CD4-positive, alpha-beta T cell treated with Interleukin-17A for 4 hours (primary cell): Measurements from ENCODE around the gene SLC47A1.
"Not testable (repeated sequence)": the region's sequence is repeated elsewhere in the genome, so short reads cannot be mapped to it uniquely, and the experiment has no call there.

ENCODE experiments used
- DNase-seq: peaks from one replicate; pipeline ENCODE4 v3.0.0-alpha.2; 2020; ENCODE audit warnings: mixed read lengths

SLC47A1 gene

DNA sequence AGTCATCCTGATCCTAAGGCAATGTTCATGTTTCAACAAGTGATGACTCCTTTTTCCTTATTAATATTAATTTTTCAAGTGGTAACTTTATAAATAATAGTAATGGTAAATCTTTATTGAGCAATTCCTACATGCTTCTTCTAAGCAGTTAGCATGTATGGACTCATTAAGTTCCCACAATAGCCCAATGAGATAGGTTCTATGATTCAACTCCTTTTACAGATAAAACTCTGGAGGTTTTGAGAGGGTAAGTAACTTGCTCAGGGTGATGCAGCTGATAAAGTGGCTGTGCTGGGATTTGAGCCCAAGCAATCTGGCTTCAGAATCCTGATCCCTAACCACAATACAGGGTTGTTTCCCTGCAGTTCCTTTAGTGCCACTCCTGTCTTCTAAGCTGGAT lies 25.3 kb downstream of the SLC47A1 start:
- no peak for DNase-seq

DNA sequence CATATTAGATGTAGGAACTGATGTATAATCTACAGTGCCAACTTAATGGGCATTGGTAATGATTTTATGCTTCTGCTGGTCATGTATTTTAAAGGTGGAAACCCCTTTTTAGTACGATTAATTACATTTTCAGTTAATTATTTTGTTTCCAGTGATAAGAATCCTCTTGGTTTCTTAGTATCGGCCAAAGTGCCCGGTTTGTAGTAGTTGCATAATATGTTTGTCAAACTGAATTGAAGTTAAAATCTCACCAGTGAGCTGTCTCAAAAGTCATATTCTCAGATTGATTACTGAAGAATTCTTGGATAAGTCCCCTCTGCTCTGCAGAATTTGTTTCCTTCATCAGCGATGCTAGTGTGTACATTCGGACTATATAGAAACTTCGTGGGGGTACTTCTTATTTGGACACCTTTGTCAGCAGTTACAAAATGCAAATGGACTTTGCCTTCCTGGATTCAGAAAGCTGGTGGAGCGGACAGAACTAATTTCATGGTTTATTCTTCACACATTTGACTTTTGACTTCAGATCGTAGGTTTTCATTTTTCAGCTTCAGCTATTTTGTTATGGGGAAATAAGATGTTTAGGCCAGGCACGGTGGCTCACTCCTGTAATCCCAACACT lies 28.2 kb downstream of the SLC47A1 start:
- DNase-seq, result no peak

DNA sequence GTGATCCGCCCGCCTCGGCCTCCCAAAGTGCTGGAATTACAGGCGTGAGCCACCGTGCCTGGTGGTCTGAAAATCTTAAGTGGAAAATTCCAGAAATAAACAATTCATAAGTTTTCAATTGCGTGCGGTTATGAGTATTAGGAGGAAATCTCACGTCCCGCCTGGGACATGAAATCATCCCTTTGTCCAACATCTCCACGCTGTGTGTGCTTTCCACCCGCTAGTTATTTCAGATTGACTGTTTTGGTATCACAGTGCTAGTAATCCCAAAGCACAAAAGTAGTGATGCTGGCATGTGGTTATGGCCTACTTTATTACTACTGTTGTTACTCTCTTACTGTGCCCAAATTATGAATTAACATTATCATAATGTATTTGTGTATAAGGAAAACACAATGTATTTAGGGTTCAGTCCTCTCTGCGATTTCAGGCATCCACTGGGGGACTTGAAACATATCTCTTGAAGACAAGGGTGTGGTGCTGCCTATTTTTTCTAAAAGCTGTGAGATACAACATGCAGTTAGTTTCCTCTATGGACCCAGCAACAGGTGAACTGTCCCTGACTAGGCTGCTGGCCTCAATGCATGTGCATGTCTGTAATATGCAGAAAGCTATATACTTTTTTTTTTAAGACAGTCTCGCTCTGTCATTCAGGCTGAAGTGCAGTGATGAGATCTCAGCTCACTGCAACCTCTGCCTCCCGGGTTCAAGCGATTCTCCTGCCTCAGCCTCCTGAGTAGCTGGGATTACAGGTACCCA lies 32.3 kb downstream of the SLC47A1 start:
- no peak for DNase-seq

DNA sequence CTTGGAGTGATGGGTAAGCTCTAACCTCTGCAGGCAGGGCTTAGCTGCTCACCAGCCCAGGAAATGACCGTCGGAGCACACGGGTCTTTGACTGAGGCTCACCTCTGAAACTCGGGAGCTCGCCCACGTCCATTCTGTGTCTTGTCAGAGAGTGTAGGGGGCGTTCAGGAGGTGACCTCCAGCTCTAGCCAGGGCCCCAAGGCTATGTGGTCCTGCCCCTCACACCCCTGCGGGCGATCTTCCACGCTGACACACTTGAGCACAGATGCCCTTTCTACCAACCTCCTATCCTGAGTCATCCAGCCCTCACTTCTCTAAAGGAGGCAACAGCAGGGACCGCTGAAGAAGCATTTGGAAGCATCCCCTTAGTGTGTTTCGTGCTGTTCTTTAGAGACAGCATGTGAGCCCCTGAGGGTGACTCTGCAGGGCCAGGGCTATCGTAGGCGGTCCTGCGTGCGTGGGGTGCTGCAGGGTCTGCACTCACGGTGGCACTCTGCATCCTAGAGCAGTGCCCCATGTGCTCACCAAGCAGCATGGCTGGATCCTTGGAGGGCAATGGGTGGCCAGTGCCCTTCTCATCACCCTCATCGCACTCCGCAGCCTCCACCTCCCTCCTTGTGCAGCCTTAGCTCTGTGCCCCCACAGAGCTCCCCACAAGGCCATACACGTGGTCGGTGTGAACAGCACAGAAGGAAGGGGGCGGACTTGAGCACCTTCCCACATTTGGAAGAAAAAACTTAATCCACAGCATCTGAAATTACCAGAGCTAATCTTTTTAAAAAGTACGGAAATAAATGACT lies 33.8 kb downstream of the SLC47A1 start:
- no peak for DNase-seq

DNA sequence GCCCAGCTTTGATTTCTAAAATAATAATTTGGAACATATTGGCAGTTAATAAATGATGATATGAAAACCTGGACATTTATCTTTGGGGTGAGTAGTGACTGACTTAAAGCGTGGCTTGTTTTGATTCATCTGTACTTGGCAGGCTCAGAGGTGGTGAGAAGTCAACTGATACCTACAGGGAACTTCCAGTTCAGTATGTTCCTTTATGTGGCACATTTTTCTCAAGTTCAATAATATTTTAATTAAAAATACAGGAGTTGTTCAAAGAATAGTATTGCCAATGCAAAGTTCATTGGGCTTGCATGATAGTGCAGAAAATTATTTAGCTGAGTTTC lies 34.3 kb downstream of the SLC47A1 start:
- DNase-seq, result no peak

DNA sequence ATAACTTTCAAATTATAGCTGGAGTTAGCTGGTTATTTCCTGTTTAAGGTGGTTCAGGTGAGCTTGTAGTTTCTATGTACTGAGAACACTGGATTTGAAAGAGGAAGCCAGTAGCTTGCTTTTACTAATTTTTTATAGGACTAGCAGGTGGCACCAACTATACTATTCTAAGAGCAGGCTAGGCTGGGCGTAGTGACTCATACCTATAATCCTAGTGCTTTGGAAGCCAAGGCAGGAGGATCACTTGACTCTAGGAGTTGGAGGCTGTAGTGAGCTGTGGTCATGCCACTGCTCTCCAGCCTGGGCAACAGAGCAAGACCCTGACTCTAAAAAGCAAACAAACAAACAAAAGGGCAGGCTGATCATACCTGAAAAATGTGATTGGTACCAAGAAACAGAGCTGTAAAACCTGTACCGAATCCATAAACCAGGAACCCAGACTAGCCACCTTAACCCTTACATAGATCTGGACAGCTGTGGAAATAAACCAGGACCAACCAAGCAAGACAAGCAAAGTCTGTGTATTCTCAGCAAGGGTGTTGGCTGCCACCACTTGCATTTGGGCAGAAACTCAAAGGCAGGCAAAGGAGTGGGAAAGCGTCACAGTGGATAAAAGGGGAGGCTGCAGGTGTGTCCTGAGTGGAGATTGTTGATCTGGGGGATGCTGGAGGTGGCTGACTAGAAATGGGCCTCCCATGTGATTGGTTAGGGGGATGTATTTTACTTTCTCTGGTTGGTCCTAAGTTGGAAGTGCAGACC lies 36.3 kb downstream of the SLC47A1 start:
- DNase-seq, result no peak

DNA sequence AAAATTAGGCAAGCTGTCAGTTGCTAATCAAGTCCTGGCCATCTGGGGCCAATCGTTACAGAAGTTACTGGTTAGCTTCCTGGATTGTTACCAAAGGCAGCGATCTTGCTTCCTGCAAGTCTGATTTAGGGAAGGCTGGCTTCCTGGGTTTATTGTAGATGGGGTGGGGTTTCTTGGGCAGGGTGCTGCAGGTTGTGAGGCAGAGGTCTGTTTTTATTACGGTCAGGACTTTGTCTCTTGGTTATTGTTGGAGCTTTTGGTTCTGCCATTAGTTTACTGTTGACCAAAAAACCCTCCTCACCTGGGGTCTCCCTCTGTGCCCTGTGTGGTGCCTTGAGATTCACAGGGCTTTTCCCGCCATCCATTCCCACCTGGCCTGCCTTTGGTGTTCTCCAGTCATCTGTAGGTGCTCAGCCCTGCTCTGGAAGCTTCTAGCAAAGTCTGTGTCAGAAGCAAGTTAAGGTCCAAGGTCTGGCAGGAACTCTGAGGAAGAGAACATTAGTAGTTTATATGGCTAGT lies 36.9 kb downstream of the SLC47A1 start:
- no peak for DNase-seq

DNA sequence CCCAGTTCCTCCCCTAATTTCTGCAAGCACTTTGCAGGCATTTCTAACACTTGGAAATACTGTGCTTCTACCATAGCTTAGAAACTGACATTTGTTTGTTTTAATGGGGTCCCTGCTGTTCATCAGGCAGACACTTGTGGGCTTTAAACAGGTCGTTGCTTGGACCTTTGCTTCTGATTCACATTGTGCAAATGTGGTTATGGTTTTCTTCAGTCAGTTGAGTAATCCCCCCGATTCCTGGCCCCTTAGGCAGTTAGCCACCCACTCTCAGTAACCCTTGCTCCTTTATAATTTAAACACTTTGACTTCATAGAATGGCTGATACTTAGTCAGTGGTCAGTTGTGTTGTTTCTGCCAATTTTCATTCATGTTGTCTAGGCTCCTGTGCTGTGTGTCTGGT lies 39.4 kb downstream of the SLC47A1 start:
- no peak for DNase-seq

DNA sequence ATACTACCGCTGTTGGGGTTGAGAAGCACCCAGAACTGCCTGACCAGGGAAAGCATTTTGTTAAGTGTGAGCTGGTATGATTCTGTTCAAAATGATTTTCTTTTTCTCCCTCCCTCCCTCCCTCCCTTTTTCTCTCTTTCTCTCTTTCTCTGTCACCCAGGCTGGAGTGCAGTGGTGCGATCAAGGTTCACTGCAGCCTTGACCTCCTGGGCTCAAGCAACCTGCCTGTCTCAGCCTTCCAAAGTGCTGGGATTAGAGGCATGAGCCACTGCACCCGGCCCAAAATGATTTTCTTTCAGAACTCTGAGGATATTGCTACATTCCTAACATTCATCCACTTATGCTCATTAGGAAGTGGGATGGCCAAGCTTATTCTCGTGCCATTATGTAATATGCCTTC lies 41.3 kb downstream of the SLC47A1 start:
- DNase-seq, result no peak

DNA sequence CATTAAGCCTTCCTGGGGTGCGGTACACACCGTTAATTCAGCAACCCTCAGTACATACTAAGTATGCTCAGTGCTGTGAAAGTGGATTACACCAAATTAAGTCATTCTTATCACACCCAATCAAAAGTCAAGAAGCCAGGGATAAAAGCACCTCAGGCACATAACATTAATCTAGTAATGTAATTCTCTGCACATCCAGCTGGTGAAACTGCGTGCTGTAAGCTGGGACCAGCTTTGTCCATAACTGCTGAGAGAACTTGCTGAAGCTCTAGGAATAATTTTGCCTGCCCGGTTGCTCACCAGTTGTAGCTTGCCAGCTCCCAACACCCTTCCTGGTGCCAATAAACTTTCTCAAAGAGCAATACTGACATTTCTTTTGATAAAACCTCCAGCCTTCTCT lies 44.9 kb downstream of the SLC47A1 start:
- DNase-seq, result no peak

DNA sequence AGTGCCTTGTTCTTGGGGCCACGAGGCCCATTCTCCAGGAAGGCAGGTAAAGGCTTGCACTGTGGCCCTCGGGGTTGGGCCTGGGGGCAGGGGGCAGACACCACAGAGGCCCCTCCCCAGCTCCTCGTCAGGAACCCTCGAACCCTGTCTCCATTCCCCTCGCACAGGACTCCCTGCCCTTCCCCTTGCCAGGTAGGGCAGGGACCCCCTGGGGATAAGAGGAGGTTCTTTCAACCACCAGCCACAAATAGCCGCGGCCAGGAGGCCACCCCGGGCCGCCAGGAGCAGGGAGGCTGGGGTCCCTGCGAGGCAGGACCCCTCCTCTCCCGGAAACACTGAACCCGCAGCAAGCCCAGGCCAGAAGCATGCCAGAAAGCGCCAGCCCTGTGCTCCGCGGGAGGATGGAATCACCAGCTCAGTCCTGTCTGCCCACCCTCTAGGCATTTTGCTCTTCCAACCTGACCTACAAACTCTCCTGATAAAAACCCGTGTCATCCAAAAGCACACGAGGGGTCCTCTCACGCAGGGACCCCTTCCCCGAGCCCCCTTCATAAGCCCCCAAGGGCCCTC lies 45.6 kb downstream of the SLC47A1 start:
- no peak for DNase-seq

DNA sequence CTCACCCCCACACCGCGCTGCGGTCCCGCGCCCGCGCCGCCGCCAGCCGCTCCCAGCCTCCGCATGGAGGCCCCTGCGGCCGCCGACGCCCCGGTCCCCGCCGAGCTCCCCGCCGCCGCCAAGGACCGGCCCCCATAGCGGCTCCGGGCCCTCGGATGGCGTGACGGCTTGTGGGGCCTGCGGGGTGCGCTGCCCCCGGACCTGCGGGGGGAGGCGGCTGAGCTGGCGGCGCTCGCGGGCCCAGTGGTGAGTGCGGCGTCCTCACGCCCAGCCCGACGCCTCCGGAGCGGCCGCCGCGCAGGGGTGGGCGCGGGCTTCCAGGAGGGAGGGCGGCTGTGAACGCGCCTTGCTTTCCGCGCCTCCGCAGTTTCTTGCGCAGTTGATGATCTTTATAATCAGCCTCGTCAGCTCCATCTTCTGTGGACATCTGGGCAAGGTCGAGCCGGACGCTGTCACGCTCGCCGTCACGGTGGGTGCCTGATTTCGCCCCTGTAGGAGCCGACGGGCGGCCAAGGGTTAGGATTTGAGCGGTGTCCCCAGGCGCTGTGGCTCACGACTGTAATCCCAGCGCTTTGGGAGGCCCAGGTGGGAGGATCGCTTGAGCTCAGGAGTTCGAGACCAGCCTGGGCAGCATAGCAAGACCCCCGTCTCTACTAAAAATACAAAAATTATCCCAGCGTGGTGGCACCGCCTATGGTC lies 46.4 kb downstream of the SLC47A1 start:
- DNase-seq, result no peak

DNA sequence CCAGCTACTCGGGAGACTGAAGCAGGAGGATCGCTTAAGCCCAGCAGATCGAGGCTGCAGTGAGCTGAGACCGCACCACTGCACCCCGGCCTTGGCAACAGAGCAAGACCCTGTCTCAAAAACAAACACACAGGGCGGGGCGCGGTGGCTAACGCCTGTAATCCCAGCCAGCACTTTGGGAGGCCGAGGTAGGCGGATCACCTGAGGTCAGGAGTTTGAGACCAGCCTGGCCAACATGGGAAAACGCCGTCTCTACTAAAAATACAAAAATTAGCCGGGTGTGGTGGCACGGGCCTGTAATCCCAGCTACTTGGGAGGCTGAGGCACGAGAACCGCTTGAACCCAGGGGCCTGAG lies 46.9 kb downstream of the SLC47A1 start:
- not testable (repeated sequence) for DNase-seq

DNA sequence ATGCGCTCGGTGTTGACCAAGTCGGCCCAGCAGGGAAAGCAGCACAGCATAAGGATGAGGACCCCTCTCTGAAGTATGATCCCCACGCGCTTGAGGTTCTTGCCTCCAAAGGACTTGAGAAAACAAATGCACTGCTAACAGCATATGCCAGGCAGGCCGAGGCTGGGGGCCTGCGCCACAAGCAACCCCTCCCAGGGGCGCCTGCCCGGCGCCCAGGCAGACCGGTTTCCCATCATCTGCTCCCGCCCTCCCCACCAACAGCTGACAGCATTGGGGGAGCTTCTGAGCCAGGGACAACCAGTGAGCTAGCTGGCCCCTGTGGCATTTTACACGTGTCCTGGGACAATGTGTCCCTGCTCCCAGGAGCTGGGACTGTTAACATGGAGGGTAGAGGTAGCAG lies 48.5 kb downstream of the SLC47A1 start:
- not testable (repeated sequence) for DNase-seq

DNA sequence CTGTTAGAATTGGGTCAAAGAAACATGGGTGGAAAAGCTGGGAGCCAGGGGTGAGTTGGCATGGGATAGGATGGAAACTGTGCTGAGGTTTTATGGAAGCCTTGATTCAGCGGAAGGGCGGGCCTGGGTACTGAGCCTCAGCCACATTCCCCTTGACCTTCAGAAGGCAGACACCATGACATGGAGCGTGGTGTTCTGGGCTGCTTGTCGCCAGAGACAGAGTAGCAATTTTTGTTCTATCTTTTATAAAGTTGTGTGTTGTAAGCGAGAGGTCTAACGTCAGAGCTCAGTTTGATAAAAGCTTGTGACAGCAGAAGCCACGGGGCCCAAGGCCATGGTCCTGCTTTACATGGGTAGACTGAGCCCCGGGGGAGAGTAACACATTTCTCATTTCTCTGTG lies 50.2 kb downstream of the SLC47A1 start:
- DNase-seq, result no peak

DNA sequence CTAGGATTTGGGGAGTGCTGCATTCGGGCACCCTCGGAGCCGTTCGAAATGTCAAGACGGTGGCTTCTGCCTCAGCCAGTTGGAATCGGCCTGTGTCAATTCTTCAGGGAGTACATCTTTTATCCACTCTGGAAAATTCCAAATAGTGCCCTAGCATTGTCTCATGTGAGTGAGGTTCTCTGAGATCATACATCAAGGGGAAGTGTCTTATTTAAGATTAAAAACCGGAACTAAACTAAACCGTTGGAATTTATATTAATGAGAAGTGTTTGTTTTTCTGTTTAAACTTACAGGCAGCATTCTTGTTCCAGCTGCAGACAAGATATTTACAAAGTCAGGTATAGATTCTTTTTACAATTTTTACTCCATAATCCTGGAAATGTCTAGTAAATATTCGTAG lies 56.8 kb downstream of the SLC47A1 start:
- DNase-seq, result no peak

DNA sequence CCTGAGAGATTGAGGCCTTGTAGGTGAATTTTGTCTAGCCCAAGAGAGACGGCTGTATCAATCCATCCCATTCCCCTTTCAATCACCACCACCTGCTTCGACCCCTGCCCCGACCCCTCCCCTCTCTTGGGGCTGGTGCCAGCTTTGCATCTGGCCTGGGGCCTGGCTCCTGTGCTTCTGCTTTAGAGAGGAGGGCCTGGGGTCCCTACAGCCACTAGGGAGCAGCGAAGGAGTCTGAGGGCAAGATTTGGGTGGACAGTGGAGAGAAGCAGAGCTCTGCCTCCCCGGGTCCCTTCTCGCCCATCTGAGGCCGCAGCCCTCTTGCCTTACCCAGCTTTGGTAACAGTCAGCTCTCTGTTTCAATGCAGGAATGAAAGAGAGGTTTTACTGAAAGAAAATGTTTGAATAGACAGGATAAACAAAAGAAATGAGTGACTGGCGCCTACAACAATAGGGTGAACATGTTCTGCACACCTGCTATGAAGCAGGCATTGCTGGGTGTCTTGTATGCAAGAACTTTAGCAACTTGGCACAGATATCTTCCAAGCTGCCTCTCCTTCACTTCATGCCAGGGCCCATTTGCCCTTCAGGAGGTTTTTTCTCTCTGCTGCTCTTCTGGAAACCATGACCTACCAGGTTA lies 57.4 kb downstream of the SLC47A1 start:
- DNase-seq, result no peak

DNA sequence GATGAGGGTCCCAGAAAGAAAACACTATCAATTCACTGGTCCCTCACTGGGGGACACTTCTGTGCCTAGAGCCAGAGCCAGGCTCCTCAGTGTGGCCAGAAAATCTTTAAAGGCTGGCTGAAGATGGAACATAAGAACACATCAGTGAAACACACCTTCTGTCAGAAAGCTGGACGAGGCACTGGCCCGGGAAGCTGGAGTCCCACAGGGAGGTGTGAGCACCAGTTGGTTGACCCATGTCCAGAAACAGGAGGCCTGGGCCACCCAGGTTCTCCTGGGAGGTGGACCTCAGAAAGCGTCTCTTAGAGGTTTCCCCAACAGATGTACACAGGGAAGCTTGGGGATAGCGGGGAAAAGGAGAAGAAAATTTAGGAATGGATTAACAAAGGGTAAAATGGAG lies 58.7 kb downstream of the SLC47A1 start:
- no peak for DNase-seq

DNA sequence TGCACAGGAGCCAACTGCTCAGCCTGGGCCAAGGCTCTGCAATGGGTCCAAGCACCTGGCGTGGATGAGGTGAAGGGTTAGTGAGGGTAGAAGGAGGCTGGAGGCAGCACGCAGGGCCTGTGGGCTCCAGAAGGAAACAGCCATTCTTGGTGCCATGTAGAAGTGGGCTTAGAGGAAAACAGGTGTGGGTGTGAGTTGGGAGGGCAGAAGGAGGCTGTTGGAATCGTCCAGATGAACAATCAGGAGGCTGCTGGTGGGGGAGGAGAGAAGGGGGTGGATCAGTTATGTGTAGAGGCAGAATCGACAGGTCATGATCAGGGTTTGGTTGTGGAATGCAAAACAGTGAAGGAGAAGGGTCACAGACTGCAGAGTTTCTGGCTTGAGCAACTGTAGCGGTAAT lies 63.2 kb downstream of the SLC47A1 start:
- DNase-seq, result no peak

DNA sequence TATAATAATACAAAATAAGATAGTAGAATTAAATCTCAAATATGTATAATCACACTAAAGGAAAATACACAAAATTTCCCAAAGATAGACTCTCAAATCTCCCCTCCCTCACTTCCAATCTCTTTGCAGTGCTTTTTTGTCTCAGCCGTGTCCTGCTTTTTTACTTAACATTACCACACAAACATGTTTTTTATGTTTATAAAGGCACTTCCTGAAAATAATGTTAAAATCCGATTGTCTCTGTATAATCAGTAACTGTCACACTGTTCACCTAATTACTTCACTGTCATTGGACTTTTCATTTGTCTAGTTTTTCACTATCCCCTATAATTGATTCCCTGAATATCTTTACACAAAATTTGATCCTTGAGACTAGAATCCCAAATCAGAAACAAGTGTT lies 76.7 kb downstream of the SLC47A1 start:
- no peak for DNase-seq

DNA sequence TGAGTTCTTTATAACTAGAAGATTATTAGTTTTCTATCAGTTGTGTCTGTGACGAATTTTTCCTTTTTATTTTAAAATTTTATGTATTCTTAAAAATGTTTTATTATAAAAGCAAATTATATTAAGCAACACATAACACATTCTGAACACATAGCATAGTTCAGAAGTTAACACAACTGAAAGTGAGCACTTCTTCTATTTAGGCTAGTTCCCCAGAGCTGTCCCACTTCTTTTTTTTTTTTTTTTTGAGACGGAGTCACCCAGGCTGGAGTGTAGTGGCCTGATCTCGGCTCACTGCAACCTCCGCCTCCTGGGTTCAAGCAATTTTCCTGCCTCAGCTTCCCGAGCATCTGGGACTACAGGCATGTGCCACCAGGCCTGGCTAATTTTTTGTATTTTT lies 77.2 kb downstream of the SLC47A1 start:
- DNase-seq, result no peak

DNA sequence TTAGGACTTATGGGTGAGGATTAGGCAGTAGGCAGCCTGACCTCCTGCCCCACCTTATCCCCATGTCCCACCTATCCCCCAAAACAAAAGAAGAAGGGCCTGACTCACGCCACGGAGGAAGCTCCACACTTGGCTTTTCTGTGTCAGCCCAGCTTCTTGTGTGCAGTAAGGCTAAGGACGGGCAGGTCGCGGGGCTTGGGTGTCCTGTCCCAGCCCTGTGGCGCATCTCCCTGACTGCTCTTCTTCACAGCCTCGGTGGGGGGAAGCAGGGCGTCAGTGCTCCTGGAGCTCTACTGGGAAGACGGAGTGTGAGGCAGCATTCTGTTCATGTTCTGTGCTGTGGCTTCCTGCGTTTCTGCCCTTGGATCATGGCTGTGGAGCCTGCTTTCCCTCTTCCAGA lies 80.3 kb downstream of the SLC47A1 start:
- no peak for DNase-seq
